ENCODE measurements around the gene PSME2. TPM values are rescaled to one million over a fixed set of nuclear protein-coding genes. Genes with fewer than 3 reads are reported as not detected.
A peak's percentile ranks its signal among the peaks of the same experiment; 100 is the strongest.

Gene PSME2
- total and polyA plus RNA-seq, 10 of the 15 experiments (the other 5 are each of a cell fraction or from before 2014, with no cell fraction given): 510 to 3,542 (median 913) TPM

- no peaks in the 10 kb centered on the region for H4K20me1 ChIP-seq (ENCODE audit: control insufficient read depth, insufficient read depth)
- no peak for DNase-seq (ENCODE audit: low read depth, low spot score)
- ATAC-seq: no peak
- FAIRE-seq: no peak
- WGBS (ENCODE audit: insufficient coverage, insufficient replicate concordance, low lambda C conversion rate, missing lambda C conversion rate): 0% methylated on average over 9 of the region's 9 CpGs
- peaks cover 8 to 39% of the 10 kb centered on the region in 2 experiments for H3K36me3 ChIP-seq (ENCODE audit: control insufficient read depth in 2 of 2, insufficient read depth in 2 of 2, low read length in 1 of 2)
- H3K9me3 ChIP-seq (replicated peaks; ENCODE audit: control insufficient read depth, insufficient read depth, low read length): no peaks in the 10 kb centered on the region
- intact Hi-C loops (cut with micrococcal nuclease; ENCODE audit: unreplicated experiment) (loop anchor here (5.0 kb wide), 1 partner anchor 151 kb away; the partner anchor contains the start of genes DHRS1 and NOP9), in situ Hi-C loops (cut with MboI) (no loop called here)
- H3K4me3 ChIP-seq: peak overlapping the region; percentile 82
- H3K9ac ChIP-seq (ENCODE audit: control insufficient read depth, insufficient read depth, low read length): peak overlapping the region; percentile 88
- no peaks in the 10 kb centered on the region for H3K27me3 ChIP-seq (replicated peaks in 1 of 2; ENCODE audit: control insufficient read depth in 2 of 2, insufficient read depth in 2 of 2, low read length in 1 of 2)
- no TSS peak for BruUV-seq (replicated peaks)
- H3K27ac ChIP-seq (ENCODE audit: control insufficient read depth, insufficient read depth): peak overlapping the region; percentile 94
- H3K4me1 ChIP-seq (ENCODE audit: control insufficient read depth, insufficient read depth, low read length): peaks cover 14% of the 10 kb centered on the region
- ChIA-PET CTCF (interaction anchor here (1.1 to 8.2 kb wide), 14 partner anchors 10 to 286 kb away, joined by 3 to 63 read pairs (median 6); partner anchors contain the start of genes CHMP4A, CIDEB, DCAF11 and IRF9), RAD21 (ENCODE audit: unreplicated experiment) (interaction anchor here (0.9 to 3.9 kb wide), 14 partner anchors 9 to 125 kb away, joined by 3 to 37 read pairs (median 8); partner anchors contain the start of genes DCAF11, IRF9, NRL and PCK2), POLR2A (interaction anchor here (0.5 to 5.8 kb wide), 20 partner anchors 10 to 176 kb away, joined by 3 to 99 read pairs (median 10); partner anchors contain the start of genes CHMP4A, CIDEB, DCAF11 and IPO4), SMC1A (ENCODE audit: uncharacterized antibody, unreplicated experiment) (interaction anchor here (0.9 to 4.8 kb wide), 12 partner anchors 9 to 96 kb away, joined by 3 to 54 read pairs (median 8); partner anchors contain the start of genes DCAF11, IPO4, IRF9 and NRL)
- peaks cover 65% of the 10 kb centered on the region for H3K79me2 ChIP-seq (ENCODE audit: control insufficient read depth, insufficient read depth, low read length)
- 0 out of 2 replicates have a peak, but pooled peaks have one; percentile 34 for TF ChIP-seq IRF4 (IDR thresholded peaks at IDR 0.05; ENCODE audit: low read depth, low read length)
- TF ChIP-seq ASH2L (IDR thresholded peaks at IDR 0.05; ENCODE audit: borderline replicate concordance, low read depth): no peak
- TF ChIP-seq RUNX3 (IDR thresholded peaks at IDR 0.05; ENCODE audit: low read length): 0 out of 2 replicates have a peak, but pooled peaks have one; percentile 30
- 0 out of 2 replicates have a peak, but pooled peaks have one; percentile 26 for TF ChIP-seq DPF2 (IDR thresholded peaks at IDR 0.05)
- TF ChIP-seq RELA (IDR thresholded peaks at IDR 0.05; ENCODE audit: borderline replicate concordance, partially characterized antibody): peak; percentile 67
- H2AFZ ChIP-seq (ENCODE audit: control insufficient read depth, low read depth, low read length): 0 out of 2 replicates have a peak overlapping the region, but pooled peaks have one; percentile 8
- peak overlapping the region; percentile 88 for H3K4me2 ChIP-seq (ENCODE audit: control insufficient read depth, insufficient read depth)
Observed at GRCh38 chr14:24145690-24146452, 539 bp downstream of the PSME2 start.
